B cell (primary cell): ENCODE measurements around the gene SETBP1. TPM values are rescaled to one million over a fixed set of nuclear protein-coding genes. Genes with fewer than 3 reads are reported as not detected.

ENCODE experiments used
- ATAC-seq: fragments of 200-7000 bp; cut with Tn5 transposase; one replicate; pipeline ENCODE4 v1.10.0; 2021; ENCODE audit warnings: low read depth, mild to moderate bottlenecking, moderate number of reproducible peaks, moderate library complexity
- CTCF ChIA-PET: fragments of 350-600 bp; sonication (Branson Sonifier 250); formaldehyde crosslinking; loops from one replicate; lab custom pipeline; 2021; ENCODE audit warnings: antibody characterized with exemption, inconsistent platforms; lab: Charles Lee
- POLR2A ChIA-PET: fragments of 350-600 bp; sonication (Branson Sonifier 250); formaldehyde crosslinking; loops from one replicate; lab custom pipeline; 2021; ENCODE audit warnings: antibody characterized with exemption; lab: Charles Lee
- DNase-seq: peaks from one replicate; pipeline ENCODE4 v3.0.0; 2013
- H2AFZ ChIP-seq: 2 replicates; pipeline ENCODE4 v1.6.1; 2012; ENCODE audit warnings: mild to moderate bottlenecking, low read depth, low read length; ENCODE audit not compliant: insufficient read depth, poor library complexity, severe bottlenecking
- H3K27ac ChIP-seq, 2 donors: 1 replicate in 1 of 2; 2 replicates in 1 of 2; pipeline ENCODE4 v1.5.1; 2012 to 2013; ENCODE audit warnings: low read length in 2 of 2, mild to moderate bottlenecking in 2 of 2, moderate library complexity in 1 of 2
- H3K27me3 ChIP-seq, 4 experiments: fragments of 200-600 bp in 1 of 4; sonication (generic) in 1 of 4; replicated peaks in 1 of 4; 1 replicate in 2 of 4; 2 replicates in 2 of 4; pipeline versions ENCODE4 v1.6.1 to v1.7.0; 2013 to 2016; ENCODE audit warnings: low read length in 3 of 4, mild to moderate bottlenecking in 2 of 4, mixed read lengths in 1 of 4, moderate library complexity in 1 of 4; ENCODE audit not compliant: insufficient read depth in 4 of 4, control insufficient read depth in 3 of 4; ENCODE audit errors: control extremely low read depth in 1 of 4
- H3K36me3 ChIP-seq, 2 experiments: replicated peaks in 1 of 2; 1 replicate in 1 of 2; 2 replicates in 1 of 2; pipeline versions ENCODE4 v1.6.1 to v1.7.1; 2013; ENCODE audit warnings: low read length in 1 of 2; ENCODE audit not compliant: insufficient read depth in 2 of 2, control insufficient read depth in 1 of 2; ENCODE audit errors: control extremely low read depth in 1 of 2, extremely low read depth in 1 of 2
- H3K4me1 ChIP-seq, 2 donors: fragments of 200-600 bp in 1 of 2; sonication (generic) in 1 of 2; 1 replicate in 1 of 2; 2 replicates in 1 of 2; pipeline versions ENCODE4 v1.5.1 to v1.6.1; 2013 to 2017; ENCODE audit warnings: low read length in 2 of 2; ENCODE audit not compliant: control insufficient read depth in 2 of 2, insufficient read depth in 2 of 2
- H3K4me2 ChIP-seq: replicated peaks from 2 replicates; pipeline ENCODE3; 2012; ENCODE audit warnings: mild to moderate bottlenecking, low read depth, low read length; ENCODE audit not compliant: poor library complexity, severe bottlenecking
- H3K4me3 ChIP-seq, 5 experiments: fragments of 200-600 bp in 1 of 5; sonication (generic) in 1 of 5; 1 replicate in 3 of 5; 2 replicates in 2 of 5; pipeline versions ENCODE4 v1.5.1 to v1.7.0; 2011 to 2016; ENCODE audit warnings: low read length in 4 of 5, mild to moderate bottlenecking in 4 of 5, low read depth in 2 of 5, control low read depth in 1 of 5, moderate library complexity in 1 of 5; ENCODE audit not compliant: insufficient read depth in 1 of 5; ENCODE audit errors: control extremely low read depth in 1 of 5, extremely low read depth in 1 of 5
- H3K79me2 ChIP-seq: fragments of 200-600 bp; sonication (generic); one replicate; pipeline ENCODE4 v1.6.0; 2016; ENCODE audit warnings: low read length; ENCODE audit not compliant: control insufficient read depth, insufficient read depth
- H3K9ac ChIP-seq: fragments of 200-600 bp; sonication (generic); 2 replicates; pipeline ENCODE4 v1.6.1; 2017; ENCODE audit warnings: mild to moderate bottlenecking, low read length, moderate library complexity
- H3K9me3 ChIP-seq, 3 donors: one replicate each; pipeline versions ENCODE4 v1.6.1 to v1.7.1; 2013; ENCODE audit warnings: low read length in 2 of 3; ENCODE audit not compliant: control insufficient read depth in 2 of 3, insufficient read depth in 1 of 3; ENCODE audit errors: control extremely low read depth in 1 of 3
- H4K20me1 ChIP-seq: 2 replicates; pipeline ENCODE4 v1.6.0; 2012; ENCODE audit warnings: mild to moderate bottlenecking, low read length; ENCODE audit not compliant: insufficient read depth, control insufficient read depth, poor library complexity, severe bottlenecking
- H3K27ac Mint-ChIP-seq: one replicate; pipeline ENCODE4 v1.8.0; 2021; ENCODE audit warnings: mixed read lengths
- H3K27me3 Mint-ChIP-seq: one replicate; pipeline ENCODE4 v1.8.0; 2021; ENCODE audit warnings: mixed read lengths
- H3K4me1 Mint-ChIP-seq: one replicate; pipeline ENCODE4 v1.8.0; 2021; ENCODE audit warnings: mixed read lengths
- H3K4me3 Mint-ChIP-seq: one replicate; pipeline ENCODE4 v1.8.0; 2021; ENCODE audit warnings: mixed read lengths
- H3K9me3 Mint-ChIP-seq: one replicate; pipeline ENCODE4 v1.8.0; 2022; ENCODE audit warnings: mixed read lengths; ENCODE audit not compliant: insufficient read depth
- CTCF ChIP-seq: fragments of 200-600 bp; IDR thresholded peaks from one replicate; pipeline ENCODE4 v1.8.0; 2022; ENCODE audit warnings: antibody characterized with exemption, mild to moderate bottlenecking
- EZH2 ChIP-seq: IDR thresholded peaks from 2 replicates; pipeline ENCODE4 v1.6.1; 2012; ENCODE audit warnings: borderline replicate concordance, low read depth, mild to moderate bottlenecking, moderate library complexity, low read length; ENCODE audit not compliant: insufficient read depth, poor library complexity, severe bottlenecking
- WGBS: methylation state at CpG from one replicate; pipeline ENCODE4 v1.1.5; 2013; ENCODE audit warnings: missing lambda C conversion rate; ENCODE audit not compliant: insufficient coverage; 5-methylcytosine and 5-hydroxymethylcytosine counted together
- intact Hi-C: fragments of 100-400 bp; cut with micrococcal nuclease; formaldehyde crosslinking; loops from one replicate; pipeline ENCODE4 v1.10.0; 2022
- polyA plus RNA-seq: library from polyadenylated mRNA; depleted of rRNA; stranded (reverse); fragments of >200 nt; gene quantifications from 2 replicates; pipeline ENCODE4 v1.2.3, GENCODE V29; 2012
- total RNA-seq, 2 donors: library from RNA; stranded (reverse); fragments of 120-200 nt in 1 of 2; gene quantifications; 1 replicate in 1 of 2; 2 replicates in 1 of 2; pipeline versions ENCODE4 v1.2.3 to v1.2.4, GENCODE V29; 2013 to 2022

SETBP1 gene
- total and polyA plus RNA-seq, 2 donors (not counting 1 experiment from before 2014, with no cell fraction given), result 15.1 to 129 TPM

DNA sequence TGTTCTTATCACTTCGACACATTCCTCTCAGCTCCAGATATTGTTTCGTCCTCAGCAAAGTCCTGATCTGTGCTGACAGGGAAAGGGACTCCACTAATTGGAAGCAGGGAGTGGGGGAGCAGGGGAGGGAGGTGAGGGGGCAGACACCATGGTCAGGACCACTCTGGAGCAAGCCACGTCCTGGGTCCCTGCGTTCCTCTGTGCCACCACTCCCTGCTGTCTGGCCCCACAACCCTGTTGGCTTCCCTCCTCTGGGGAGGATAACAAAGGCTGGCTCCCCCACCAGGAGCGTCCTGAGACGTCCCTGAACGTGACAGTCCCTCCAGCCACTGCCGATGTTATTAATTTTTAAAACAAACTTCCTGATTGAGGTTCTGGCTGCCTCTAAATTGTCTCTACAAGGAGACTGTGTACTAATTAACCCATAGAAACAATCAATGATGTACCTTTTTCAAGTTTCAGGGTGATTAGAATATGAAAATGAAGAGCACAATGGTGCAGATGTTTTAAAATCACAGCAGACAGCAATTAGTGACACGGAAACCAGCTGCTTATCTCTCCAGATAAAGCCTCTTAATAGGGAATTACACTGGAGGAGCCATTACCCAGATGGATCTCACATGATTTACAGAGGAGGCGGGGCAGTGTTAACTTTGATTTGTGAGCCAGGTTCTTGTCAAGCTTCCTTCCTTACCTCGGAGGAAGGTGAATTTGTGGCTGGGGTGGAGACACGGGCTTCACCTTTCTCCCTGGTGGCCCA, 257.5 kb downstream of the SETBP1 start:
- WGBS, result 77% methylated on average over 4 of the region's 12 CpGs
- Histone ChIP-seq H3K27ac (no peak overlapping the region), H3K79me2 (peaks cover 72% of the 10 kb centered on the region), H3K4me3 (no peak overlapping the region), H4K20me1 (peaks cover 28% of the 10 kb centered on the region), H3K4me2 (no peak overlapping the region), H3K9ac (no peak overlapping the region), H3K9me3 (peaks cover 0 to 8% (median 0%) of the 10 kb centered on the region in 3 donors), H3K27me3 (no peaks in the 10 kb centered on the region), H3K36me3 (peaks cover 0 to 12% of the 10 kb centered on the region in 2 experiments), H2AFZ (no peak overlapping the region), H3K4me1 (peaks cover 0 to 4% of the 10 kb centered on the region in 2 donors)
- H3K9me3 Mint-ChIP-seq, result no peaks in the 10 kb centered on the region
- H3K27ac Mint-ChIP-seq, result peak overlapping the region; percentile 17
- DNase-seq, result no peak
- no peak overlapping the region for H3K4me3 Mint-ChIP-seq
- ATAC-seq, result no peak
- intact Hi-C loops, result no loop called here
- H3K27me3 Mint-ChIP-seq, result no peaks in the 10 kb centered on the region
- ChIA-PET POLR2A (no interaction called here), CTCF (interaction anchor here (1.7 kb wide), 1 partner anchor 275 kb away, joined by 8 read pairs; no protein-coding TSS in a partner anchor)
- peaks cover 46% of the 10 kb centered on the region for H3K4me1 Mint-ChIP-seq
- TF ChIP-seq EZH2 (no peak), CTCF (no peak)
